ENCODE measurements around the gene DLGAP1.

DLGAP1 gene

GRCh38 chr18:3935305-3935704 lies 519.8 kb downstream of the DLGAP1 start:
- DNase-seq (ENCODE audit: low spot score) = no peak

- DNase-seq (ENCODE audit: low spot score) = no peak
These were observed 522.8 kb downstream of the DLGAP1 start for GRCh38 chr18:3932276-3932675.

GRCh38 chr18:3931542-3932112 lies 523.5 kb downstream of the DLGAP1 start:
- no peak for DNase-seq (ENCODE audit: low spot score)

GRCh38 chr18:3931013-3931315 lies 524.1 kb downstream of the DLGAP1 start:
- no peak for DNase-seq (ENCODE audit: low spot score)

GRCh38 chr18:3930126-3931012 lies 524.7 kb downstream of the DLGAP1 start:
- no peak for DNase-seq (ENCODE audit: low spot score)

GRCh38 chr18:3924455-3924854 lies 530.7 kb downstream of the DLGAP1 start:
- DNase-seq (ENCODE audit: low spot score) = no peak

GRCh38 chr18:3923750-3924149 lies 531.4 kb downstream of the DLGAP1 start:
- DNase-seq (ENCODE audit: low spot score) = peak; percentile 29

- DNase-seq (ENCODE audit: low spot score) = no peak
These were observed 533.3 kb downstream of the DLGAP1 start for GRCh38 chr18:3921826-3922225.

GRCh38 chr18:3920832-3921231 lies 534.3 kb downstream of the DLGAP1 start:
- no peak for DNase-seq (ENCODE audit: low spot score)

- DNase-seq (ENCODE audit: low spot score) = no peak
These were observed 535.6 kb downstream of the DLGAP1 start for GRCh38 chr18:3919396-3920061.

- no peak for DNase-seq (ENCODE audit: low spot score)
These were observed 539.0 kb downstream of the DLGAP1 start for GRCh38 chr18:3916082-3916481.

- no peak for DNase-seq (ENCODE audit: low spot score)
These were observed 540.1 kb downstream of the DLGAP1 start for GRCh38 chr18:3914833-3915610.

GRCh38 chr18:3914109-3914508 lies 541.0 kb downstream of the DLGAP1 start:
- no peak for DNase-seq (ENCODE audit: low spot score)

GRCh38 chr18:3912705-3913104 lies 542.4 kb downstream of the DLGAP1 start:
- no peak for DNase-seq (ENCODE audit: low spot score)

- DNase-seq (ENCODE audit: low spot score) = no peak
These were observed 543.7 kb downstream of the DLGAP1 start for GRCh38 chr18:3911413-3911812.

GRCh38 chr18:3910512-3910911 lies 544.6 kb downstream of the DLGAP1 start:
- no peak for DNase-seq (ENCODE audit: low spot score)

- no peak for DNase-seq (ENCODE audit: low spot score)
These were observed 547.2 kb downstream of the DLGAP1 start for GRCh38 chr18:3907955-3908354.

GRCh38 chr18:3906116-3906750 lies 548.9 kb downstream of the DLGAP1 start:
- no peak for DNase-seq (ENCODE audit: low spot score)

- DNase-seq (ENCODE audit: low spot score) = peak; percentile 52
These were observed 551.8 kb downstream of the DLGAP1 start for GRCh38 chr18:3903337-3903736.

- no peak for DNase-seq (ENCODE audit: low spot score)
These were observed 552.4 kb downstream of the DLGAP1 start for GRCh38 chr18:3902676-3903075.

- DNase-seq (ENCODE audit: low spot score) = no peak
These were observed 553.3 kb downstream of the DLGAP1 start for GRCh38 chr18:3901811-3902210.

GRCh38 chr18:3901042-3901441 lies 554.1 kb downstream of the DLGAP1 start:
- DNase-seq (ENCODE audit: low spot score) = no peak

Measured in AG08395 (cell line).